HG03045 (cell line): Measurements from ENCODE around the gene NPPC.
"Not testable (repeated sequence)": the region's sequence is repeated elsewhere in the genome, so short reads cannot be mapped to it uniquely, and the experiment has no call there.

Experiments used
- ATAC-seq: cut with Tn5 transposase; IDR thresholded peaks from one replicate; pipeline ENCODE4 v1.9.1; 2021; ENCODE audit warnings: mild to moderate bottlenecking, moderate library complexity; ENCODE audit not compliant: unreplicated experiment

Gene NPPC, protein sequence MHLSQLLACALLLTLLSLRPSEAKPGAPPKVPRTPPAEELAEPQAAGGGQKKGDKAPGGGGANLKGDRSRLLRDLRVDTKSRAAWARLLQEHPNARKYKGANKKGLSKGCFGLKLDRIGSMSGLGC

DNA sequence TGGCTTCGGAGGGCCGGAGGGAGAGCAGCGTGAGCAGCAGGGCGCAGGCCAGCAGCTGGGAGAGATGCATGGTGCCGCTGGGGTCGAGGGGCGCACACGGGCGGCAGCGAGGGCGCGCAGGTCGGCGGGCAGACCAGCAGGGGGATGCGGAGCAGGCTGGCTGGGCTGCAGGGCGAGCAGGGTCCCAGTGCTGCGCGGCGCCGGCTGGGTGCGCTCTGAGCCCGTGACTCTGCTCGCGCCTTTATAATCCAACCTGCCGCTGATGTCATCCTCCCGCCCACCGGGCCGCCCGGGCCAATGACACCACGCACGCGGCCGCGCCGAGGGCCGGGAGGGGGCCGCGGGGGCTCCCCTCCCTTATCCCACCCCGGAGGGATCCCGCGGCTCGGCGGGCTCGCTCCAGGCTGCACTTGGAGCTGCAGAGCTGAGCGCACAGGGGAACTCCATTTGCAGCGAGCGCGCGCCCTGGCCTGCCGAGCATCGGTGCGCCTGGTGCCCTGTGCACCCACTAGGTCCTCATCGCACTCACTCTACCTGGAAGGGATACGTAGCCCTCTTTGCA, at the start of gene NPPC:
NPPC (minus strand) TSS at position 217 of the 562 bp plus-strand sequence; CDS start at position 70, 147 bp downstream.
- ATAC-seq = no peak

DNA sequence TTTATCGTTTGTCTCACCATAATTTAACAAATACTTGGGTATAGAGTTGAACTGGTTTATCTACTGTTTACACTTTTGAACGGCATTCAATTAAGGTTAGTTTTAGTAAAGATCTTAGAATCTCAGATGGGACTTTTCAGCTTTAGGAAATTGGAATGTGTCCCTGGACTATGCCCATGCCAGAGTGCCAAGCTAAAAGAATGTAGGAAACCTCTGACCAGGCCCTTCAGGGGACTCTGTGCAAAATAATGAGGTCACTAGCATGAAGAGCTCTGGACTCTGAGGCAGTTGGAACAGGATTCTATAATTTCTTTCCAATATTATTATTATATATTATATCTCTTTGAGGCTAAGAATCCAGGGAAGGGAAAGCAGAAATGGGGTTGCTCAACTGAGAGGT, 48.8 kb upstream of the NPPC start:
- ATAC-seq = no peak

- ATAC-seq = no peak
These were observed 44.3 kb upstream of the NPPC start for GRCh38 chr2:231970461-231970860.

DNA sequence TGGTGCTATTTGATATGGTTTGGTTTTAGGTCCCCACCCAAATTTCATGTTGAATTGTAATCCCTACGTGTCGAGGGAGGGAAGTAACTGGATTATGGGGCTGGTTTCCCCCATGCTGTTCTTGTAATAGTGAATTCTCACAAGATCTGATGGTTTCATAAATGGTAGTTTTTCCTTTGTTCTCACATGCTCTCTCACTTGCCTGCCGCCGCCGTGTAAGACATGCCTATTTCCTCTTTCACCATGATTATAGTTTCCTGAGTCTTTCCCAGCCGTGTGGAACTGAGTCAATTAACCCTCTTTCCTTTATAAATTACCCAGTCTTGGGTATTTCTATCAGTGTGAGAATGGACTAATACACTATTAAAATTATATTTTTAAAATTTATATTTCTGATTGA, 42.6 kb upstream of the NPPC start:
- ATAC-seq = no peak

GRCh38 chr2:231966886-231967285, 40.7 kb upstream of the NPPC start:
- ATAC-seq = no peak

- no peak for ATAC-seq
These were observed 38.9 kb upstream of the NPPC start for GRCh38 chr2:231965102-231965501.

DNA sequence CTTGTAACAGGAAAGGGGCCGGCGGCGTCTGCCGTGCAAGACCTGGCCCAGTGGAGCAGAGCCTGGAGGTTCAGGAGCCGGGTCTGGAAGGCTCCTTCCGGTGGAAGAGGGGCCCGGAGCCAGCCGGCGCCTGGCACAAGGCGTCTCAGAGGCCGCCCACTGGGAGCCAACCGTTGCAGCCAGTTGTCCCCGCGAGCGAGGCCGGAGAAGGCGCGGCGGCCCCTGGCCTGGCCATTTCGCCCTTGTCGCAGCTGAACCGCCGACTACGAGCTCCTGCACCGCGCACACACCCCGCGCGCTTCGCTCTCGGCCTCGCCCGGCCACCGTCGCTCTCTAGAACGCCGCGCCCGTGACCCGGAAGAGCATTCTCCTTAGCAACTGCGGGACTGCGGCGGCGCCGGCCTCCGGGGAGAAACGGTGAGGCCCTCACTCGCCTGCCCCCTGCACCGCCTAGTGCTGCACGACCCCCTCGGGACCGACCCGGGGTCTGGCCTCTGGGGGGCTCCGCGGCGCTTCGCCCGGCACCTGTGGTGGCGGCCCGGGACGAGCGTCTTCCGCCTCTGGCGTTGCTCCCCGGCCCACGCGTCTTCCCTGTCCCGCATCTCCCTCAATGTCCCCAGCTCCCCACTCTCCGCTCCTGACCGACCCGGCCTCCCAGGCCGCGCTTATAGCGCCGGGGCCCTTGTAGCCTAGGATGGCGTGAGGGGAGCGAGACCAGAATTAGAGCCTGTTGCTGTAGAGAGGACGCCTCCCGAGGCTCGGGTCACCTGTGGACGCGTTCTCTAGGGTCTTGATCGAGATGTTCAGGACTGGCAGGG, 35.4 kb upstream of the NPPC start, which contains the start of gene DIS3L2:
DIS3L2 (plus strand) TSS at position 365 of the 818 bp plus-strand sequence. CDS start 53,215 bp downstream, outside the sequence.
- peak; percentile 90 for ATAC-seq

- ATAC-seq = no peak
These were observed 34.7 kb upstream of the NPPC start for GRCh38 chr2:231960810-231961348.

GRCh38 chr2:231957913-231958763, 31.9 kb upstream of the NPPC start:
- ATAC-seq = no peak

- ATAC-seq = no peak
These were observed 29.7 kb upstream of the NPPC start for GRCh38 chr2:231955758-231956472.

GRCh38 chr2:231951452-231952035, 25.3 kb upstream of the NPPC start:
- no peak for ATAC-seq

GRCh38 chr2:231947694-231948093, 21.5 kb upstream of the NPPC start:
- ATAC-seq = no peak

GRCh38 chr2:231947112-231947511, 20.9 kb upstream of the NPPC start:
- ATAC-seq = not testable (repeated sequence)

DNA sequence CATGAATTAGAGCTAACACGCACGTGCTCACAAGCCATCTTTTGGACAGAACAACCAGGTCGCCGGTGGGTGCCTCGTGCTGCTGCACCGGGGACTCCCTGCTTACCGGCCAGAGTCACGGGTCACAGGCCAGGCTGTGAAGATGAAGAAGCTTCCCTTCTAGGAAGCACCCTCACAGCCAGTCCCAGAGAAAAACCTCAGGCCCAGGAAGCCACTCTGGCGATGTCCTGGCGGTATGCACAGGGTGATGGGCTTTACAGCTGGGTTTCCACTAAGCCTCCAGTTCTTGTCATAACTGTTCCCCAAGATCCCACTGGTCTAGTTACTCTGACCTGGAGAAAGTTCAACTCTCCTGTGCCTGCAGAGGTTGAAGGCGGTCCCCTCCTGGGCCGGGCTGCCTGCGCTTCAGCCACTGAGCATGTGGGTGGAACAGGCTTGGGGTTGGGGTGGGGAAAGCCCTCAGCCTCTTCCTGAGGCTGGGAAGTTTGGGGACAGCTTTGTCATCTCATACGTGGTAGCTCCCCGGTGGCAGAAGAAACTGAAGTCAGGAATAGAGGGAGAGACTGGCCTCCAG, 20.1 kb upstream of the NPPC start:
- ATAC-seq = no peak

DNA sequence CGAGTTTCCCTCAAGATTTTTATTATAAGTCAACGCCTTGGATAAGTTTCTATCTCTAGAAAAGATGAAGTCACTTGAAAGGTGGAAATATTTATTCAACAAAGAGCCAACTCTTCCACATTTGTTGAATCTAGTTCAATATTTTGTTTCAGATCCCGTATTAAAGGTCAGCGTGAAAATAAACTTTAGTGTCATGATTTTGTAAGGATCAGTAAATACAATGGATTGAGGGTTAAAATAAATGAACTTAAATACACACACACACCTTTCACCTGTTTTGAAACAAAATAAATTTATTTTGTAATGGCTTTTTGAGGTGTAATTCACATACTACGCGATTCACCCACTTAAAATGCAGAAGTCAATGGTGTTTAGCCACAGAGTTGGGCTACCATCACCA, 16.0 kb upstream of the NPPC start:
- ATAC-seq = no peak

DNA sequence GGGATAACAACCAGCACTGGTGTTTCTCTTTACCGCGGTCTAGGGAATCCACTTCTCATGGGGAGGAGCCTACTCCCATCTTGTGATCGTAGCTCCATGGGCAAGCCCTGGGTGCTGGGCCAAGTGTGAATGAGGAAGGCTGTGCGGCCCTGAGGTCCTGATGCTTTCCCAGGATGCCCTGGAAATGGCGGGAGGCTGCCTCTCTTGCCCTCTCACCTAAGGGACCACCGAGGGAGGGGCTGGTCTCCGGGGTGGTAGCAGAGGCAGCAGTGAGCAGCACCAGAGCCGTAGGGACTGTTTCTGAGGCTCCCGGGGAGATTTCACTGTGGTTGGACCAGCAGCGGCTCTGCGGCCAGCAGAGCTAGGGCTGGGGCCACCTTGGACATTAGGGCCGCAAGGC, 15.5 kb upstream of the NPPC start:
- ATAC-seq = no peak

DNA sequence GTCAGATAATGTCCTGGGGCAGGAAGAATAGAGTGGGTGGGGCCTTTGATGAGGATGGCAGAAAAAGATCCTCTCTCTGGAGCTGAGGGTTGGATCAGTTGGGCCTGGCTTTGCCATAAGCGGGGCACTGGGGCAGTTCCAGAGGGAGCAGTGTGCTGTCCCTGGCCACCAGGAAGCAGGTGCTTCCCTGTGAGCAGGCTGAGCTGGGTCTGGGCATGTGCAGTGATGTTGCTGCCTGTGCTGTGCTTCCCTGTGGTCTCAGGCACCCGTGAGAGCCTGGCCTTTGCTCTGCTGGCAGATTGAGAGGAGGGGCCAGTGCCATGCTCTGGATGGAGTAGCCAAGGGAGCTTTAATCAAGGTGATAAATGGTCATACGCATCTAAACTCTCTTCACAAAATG, 14.6 kb upstream of the NPPC start:
- no peak for ATAC-seq

GRCh38 chr2:231939022-231939421, 12.8 kb upstream of the NPPC start:
- no peak for ATAC-seq

DNA sequence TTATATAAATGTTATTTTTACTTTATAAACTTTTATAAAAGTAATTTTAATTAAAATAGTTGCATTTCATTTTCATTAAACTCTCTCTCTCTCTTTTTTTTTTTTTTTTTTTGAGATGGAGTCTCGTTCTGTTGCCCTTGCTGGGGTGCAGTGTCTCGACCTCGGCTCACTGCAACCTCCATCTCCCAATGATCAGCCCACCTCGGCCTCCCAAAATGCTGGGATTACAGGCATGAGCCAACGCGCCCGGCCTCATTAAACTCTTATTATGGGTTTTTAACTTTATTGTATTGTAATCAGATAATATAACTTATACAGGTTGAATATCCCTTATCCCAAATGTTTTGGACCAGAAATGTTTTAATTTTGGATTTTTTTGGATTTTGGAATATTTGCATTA, 10.9 kb upstream of the NPPC start:
- no peak for ATAC-seq

GRCh38 chr2:231936491-231936890, 10.3 kb upstream of the NPPC start:
- no peak for ATAC-seq
